H9 (cell line): ENCODE measurements around the gene PIAS3. TPM values are rescaled to one million over a fixed set of nuclear protein-coding genes. Genes with fewer than 3 reads are reported as not detected.

ENCODE experiments used
- DNase-seq: peaks from one replicate; pipeline ENCODE4 v3.0.0-alpha.2; 2017
- H2AFZ ChIP-seq: one replicate; pipeline ENCODE4 v1.6.1; 2013; ENCODE audit warnings: mild to moderate bottlenecking, low read length, control low read depth, moderate library complexity
- H2AK5ac ChIP-seq: 2 replicates; pipeline ENCODE4 v1.6.1; 2013; ENCODE audit warnings: low read length, control low read depth, mixed read lengths; ENCODE audit not compliant: insufficient read length
- H2BK120ac ChIP-seq: one replicate; pipeline ENCODE4 v1.6.1; 2013; ENCODE audit warnings: low read depth, mild to moderate bottlenecking, low read length, control low read depth, inconsistent platforms; ENCODE audit not compliant: poor library complexity, severe bottlenecking
- H2BK12ac ChIP-seq: 2 replicates; pipeline ENCODE4 v1.6.1; 2013; ENCODE audit warnings: low read length, control low read depth, mixed read lengths, low read depth; ENCODE audit not compliant: insufficient read length
- H2BK15ac ChIP-seq: 2 replicates; pipeline ENCODE4 v1.6.1; 2013; ENCODE audit warnings: low read depth, low read length, control low read depth
- H2BK20ac ChIP-seq: one replicate; pipeline ENCODE4 v1.6.1; 2013; ENCODE audit warnings: low read depth, mild to moderate bottlenecking, low read length, control low read depth, inconsistent platforms; ENCODE audit not compliant: poor library complexity, severe bottlenecking
- H2BK5ac ChIP-seq: 2 replicates; pipeline ENCODE4 v1.6.1; 2013; ENCODE audit warnings: low read length, control low read depth, mixed read lengths; ENCODE audit not compliant: insufficient read length
- H3K14ac ChIP-seq: 2 replicates; pipeline ENCODE4 v1.6.1; 2013; ENCODE audit warnings: low read length, control low read depth; ENCODE audit not compliant: insufficient read depth
- H3K18ac ChIP-seq: 2 replicates; pipeline ENCODE4 v1.6.1; 2013; ENCODE audit warnings: low read depth, mild to moderate bottlenecking, mixed read lengths, low read length, control low read depth; ENCODE audit not compliant: insufficient read length
- H3K23ac ChIP-seq: 2 replicates; pipeline ENCODE4 v1.6.1; 2013; ENCODE audit warnings: low read length, control low read depth, mixed read lengths, low read depth; ENCODE audit not compliant: insufficient read length
- H3K23me2 ChIP-seq: 2 replicates; pipeline ENCODE4 v1.6.1; 2013; ENCODE audit warnings: low read depth, mild to moderate bottlenecking, mixed read lengths, low read length, control low read depth; ENCODE audit not compliant: insufficient read length, poor library complexity, severe bottlenecking
- H3K27ac ChIP-seq: 2 replicates; pipeline ENCODE4 v1.5.1; 2013; ENCODE audit warnings: low read length, control low read depth, mixed read lengths, low read depth; ENCODE audit not compliant: insufficient read length
- H3K27me3 ChIP-seq: 2 replicates; pipeline ENCODE4 v1.6.1; 2013; ENCODE audit warnings: low read length, control low read depth, inconsistent platforms; ENCODE audit not compliant: insufficient read depth
- H3K4ac ChIP-seq: 2 replicates; pipeline ENCODE4 v1.6.1; 2013; ENCODE audit warnings: low read depth, mild to moderate bottlenecking, control low read depth, inconsistent platforms, low read length, moderate library complexity
- H3K4me1 ChIP-seq: 2 replicates; pipeline ENCODE4 v1.6.1; 2013; ENCODE audit warnings: low read length, control low read depth, inconsistent platforms; ENCODE audit not compliant: insufficient read depth
- H3K4me2 ChIP-seq: 2 replicates; pipeline ENCODE4 v1.6.1; 2013; ENCODE audit warnings: low read length, control low read depth, mixed read lengths; ENCODE audit not compliant: insufficient read length, insufficient read depth
- H3K56ac ChIP-seq: 2 replicates; pipeline ENCODE4 v1.6.1; 2013; ENCODE audit warnings: low read depth, mild to moderate bottlenecking, mixed read lengths, low read length, control low read depth; ENCODE audit not compliant: insufficient read length
- H3K79me1 ChIP-seq: 2 replicates; pipeline ENCODE4 v1.6.1; 2013; ENCODE audit warnings: low read depth, mild to moderate bottlenecking, moderate library complexity, low read length, control low read depth, inconsistent platforms; ENCODE audit not compliant: insufficient read depth, poor library complexity, severe bottlenecking
- H3K79me2 ChIP-seq: 2 replicates; pipeline ENCODE4 v1.6.1; 2013; ENCODE audit warnings: low read length, control low read depth, inconsistent platforms; ENCODE audit not compliant: insufficient read depth
- H3K9ac ChIP-seq: 2 replicates; pipeline ENCODE4 v1.6.1; 2013; ENCODE audit warnings: low read length, control low read depth, mixed read lengths; ENCODE audit not compliant: insufficient read length; ENCODE audit errors: extremely low read depth
- H3K9me3 ChIP-seq: one replicate; pipeline ENCODE4 v1.6.1; 2013; ENCODE audit warnings: low read depth, low read length, inconsistent platforms; ENCODE audit not compliant: control insufficient read depth
- H3T11ph ChIP-seq: one replicate; pipeline ENCODE4 v1.6.1; 2013; ENCODE audit warnings: mild to moderate bottlenecking, low read length, control low read depth, inconsistent platforms
- H4K20me1 ChIP-seq: one replicate; pipeline ENCODE4 v1.6.1; 2013; ENCODE audit not compliant: control insufficient read depth, insufficient read length, insufficient read depth
- H4K5ac ChIP-seq: 2 replicates; pipeline ENCODE4 v1.6.1; 2013; ENCODE audit warnings: low read depth, mild to moderate bottlenecking, mixed read lengths, low read length, control low read depth; ENCODE audit not compliant: insufficient read length
- H4K8ac ChIP-seq: replicated peaks from 2 replicates; pipeline ENCODE4 v1.6.1; 2013; ENCODE audit warnings: low read length, control low read depth, mixed read lengths, low read depth; ENCODE audit not compliant: insufficient read length
- H4K91ac ChIP-seq: 2 replicates; pipeline ENCODE4 v1.6.1; 2013; ENCODE audit warnings: low read depth, mild to moderate bottlenecking, moderate library complexity, mixed read lengths, low read length, control low read depth; ENCODE audit not compliant: insufficient read length
- H3K27ac Mint-ChIP-seq, 3 experiments: 2 replicates in 2 of 3; 3 replicates in 1 of 3; pipeline ENCODE4 v1.8.0; 2020 to 2021; ENCODE audit warnings: mixed read lengths in 3 of 3, mild to moderate bottlenecking in 1 of 3, moderate library complexity in 1 of 3
- H3K27me3 Mint-ChIP-seq: 2 replicates; pipeline ENCODE4 v1.8.0; 2021; ENCODE audit warnings: low read depth, mild to moderate bottlenecking, moderate library complexity, mixed read lengths
- H3K36me3 Mint-ChIP-seq, 3 experiments: 2 replicates in 2 of 3; 3 replicates in 1 of 3; pipeline ENCODE4 v1.8.0; 2020 to 2021; ENCODE audit warnings: low read depth in 3 of 3, mixed read lengths in 3 of 3; ENCODE audit not compliant: insufficient read depth in 1 of 3
- H3K4me1 Mint-ChIP-seq, 2 experiments: 2 replicates each; pipeline ENCODE4 v1.8.0; 2020; ENCODE audit warnings: mixed read lengths in 2 of 2
- H3K4me3 Mint-ChIP-seq, 2 experiments: 2 replicates in 1 of 2; 3 replicates in 1 of 2; pipeline ENCODE4 v1.8.0; 2020 to 2021; ENCODE audit warnings: mild to moderate bottlenecking in 2 of 2, mixed read lengths in 2 of 2, moderate library complexity in 1 of 2
- H3K9me3 Mint-ChIP-seq, 2 experiments: 2 replicates in 1 of 2; 3 replicates in 1 of 2; pipeline ENCODE4 v1.8.0; 2020; ENCODE audit warnings: mild to moderate bottlenecking in 2 of 2, mixed read lengths in 2 of 2, moderate library complexity in 1 of 2
- CTCF ChIP-seq: fragments of 200-600 bp; sonication (generic); conservative IDR thresholded peaks from 3 replicates; pipeline ENCODE4 v1.8.0; 2021; ENCODE audit warnings: antibody characterized with exemption, mild to moderate bottlenecking
- total RNA-seq: library from RNA; stranded (reverse); gene quantifications from 2 replicates; pipeline ENCODE4 v1.2.1, GENCODE V29; 2021

PIAS3 gene
- total RNA-seq, 1 experiment from 2014 or later, result 33.9 TPM

- H4K5ac ChIP-seq, result no peak overlapping the region
- no peak overlapping the region for H2AFZ ChIP-seq
- H3K23me2 ChIP-seq, result peaks cover 7% of the 10 kb centered on the region
- no peak overlapping the region for H3K18ac ChIP-seq
- no peak overlapping the region for H3K4ac ChIP-seq
- H3K79me1 ChIP-seq, result peaks cover 3% of the 10 kb centered on the region
- H4K8ac ChIP-seq, result no peak overlapping the region
- no peak overlapping the region for H2BK120ac ChIP-seq
- H3K79me2 ChIP-seq, result peaks cover 3% of the 10 kb centered on the region; the same call in 1 of the 2 replicates
- H3K27me3 ChIP-seq, result no peaks in the 10 kb centered on the region
- no peak overlapping the region for H3K9ac ChIP-seq
- H3K27ac ChIP-seq, result no peak overlapping the region
- H2AK5ac ChIP-seq, result no peak overlapping the region
- Mint-ChIP-seq H3K27me3 (peaks cover 3% of the 10 kb centered on the region; the same call in 1 of the 2 replicates), H3K36me3 (peaks cover 37 to 68% (median 66%) of the 10 kb centered on the region in 3 experiments), H3K4me1 (peaks cover 7% of the 10 kb centered on the region in 2 experiments; a peak in 3 of 4 replicates), H3K27ac (no peak overlapping the region; a peak in 1 of 7 replicates), H3K9me3 (no peaks in the 10 kb centered on the region; a peak in 1 of 5 replicates), H3K4me3 (no peak overlapping the region)
- H3K4me1 ChIP-seq, result no peaks in the 10 kb centered on the region
- H3K56ac ChIP-seq, result no peak overlapping the region
- no peak overlapping the region for H4K91ac ChIP-seq
- H3K9me3 ChIP-seq, result no peaks in the 10 kb centered on the region
- no peak for DNase-seq
- no peak overlapping the region for H2BK5ac ChIP-seq
- no peaks in the 10 kb centered on the region for H4K20me1 ChIP-seq
- no peak for TF ChIP-seq CTCF
- no peak overlapping the region for H2BK15ac ChIP-seq
- no peak overlapping the region for H2BK20ac ChIP-seq
- no peak overlapping the region for H3K23ac ChIP-seq
- no peak overlapping the region for H2BK12ac ChIP-seq
- H3K4me2 ChIP-seq, result no peak overlapping the region
- no peak overlapping the region for H3K14ac ChIP-seq
- no peak overlapping the region for H3T11ph ChIP-seq
These were observed 30.9 kb downstream of the PIAS3 start for GRCh38 chr1:145827966-145828365.
